Activated T-helper 1 cell treated with anti-CD3 and anti-CD28 coated beads, Interleukin-2, amount 50 U/mL, for 16 hours (primary cell): ENCODE results near the gene INVS.
A peak's percentile ranks its signal among the peaks of the same experiment; 100 is the strongest.
"Not testable (repeated sequence)": the region's sequence is repeated elsewhere in the genome, so short reads cannot be mapped to it uniquely, and the experiment has no call there.

Source experiments
- DNase-seq, 2 donors: peaks; one replicate each; pipeline ENCODE4 v3.0.0-alpha.2; 2020; ENCODE audit warnings: low read depth in 1 of 2, low spot score in 1 of 2

INVS gene

GRCh38 chr9:100098887-100099721, at the start of gene INVS, which contains the start of gene ERP44:
Gene INVS, plus strand, starts transcription at chr9:100099243. Its CDS starts 5,279 bp downstream, at chr9:100104522.
Gene ERP44, minus strand, starts transcription at chr9:100099000. Its CDS starts 160 bp downstream, at chr9:100098840.
- peak; percentile 91 to 94 for DNase-seq

GRCh38 chr9:100049551-100049950, 49.5 kb upstream of the INVS start:
- no peak for DNase-seq

- DNase-seq = no peak
Measured at GRCh38 chr9:100052375-100052774, 46.7 kb upstream of the INVS start.

- DNase-seq = no peak
Measured at GRCh38 chr9:100056561-100056960, 42.5 kb upstream of the INVS start.

GRCh38 chr9:100057624-100058023, 41.4 kb upstream of the INVS start:
- no peak for DNase-seq

- DNase-seq = no peak
Measured at GRCh38 chr9:100058699-100059579, 40.1 kb upstream of the INVS start.

GRCh38 chr9:100062683-100063082, 36.4 kb upstream of the INVS start:
- DNase-seq = not testable (repeated sequence)

- DNase-seq = no peak
Measured at GRCh38 chr9:100063185-100063584, 35.9 kb upstream of the INVS start.

GRCh38 chr9:100064872-100065581, 34.0 kb upstream of the INVS start:
- DNase-seq = no peak

GRCh38 chr9:100066539-100066938, 32.5 kb upstream of the INVS start:
- DNase-seq = no peak

GRCh38 chr9:100067990-100068389, 31.1 kb upstream of the INVS start:
- DNase-seq = not testable (repeated sequence)

GRCh38 chr9:100069068-100069467, 30.0 kb upstream of the INVS start:
- not testable (repeated sequence) for DNase-seq

GRCh38 chr9:100070104-100071041, 28.7 kb upstream of the INVS start:
- DNase-seq = no peak

GRCh38 chr9:100071271-100071670, 27.8 kb upstream of the INVS start:
- no peak for DNase-seq

GRCh38 chr9:100072805-100073204, 26.2 kb upstream of the INVS start:
- no peak for DNase-seq

GRCh38 chr9:100074093-100074492, 24.9 kb upstream of the INVS start:
- DNase-seq = no peak

GRCh38 chr9:100074989-100075388, 24.1 kb upstream of the INVS start:
- no peak for DNase-seq

- DNase-seq = not testable (repeated sequence)
Measured at GRCh38 chr9:100076256-100076655, 22.8 kb upstream of the INVS start.

GRCh38 chr9:100082782-100083181, 16.3 kb upstream of the INVS start:
- DNase-seq = no peak

- DNase-seq = no peak
Measured at GRCh38 chr9:100083448-100084127, 15.5 kb upstream of the INVS start.
